HuH-7 (cell line): ENCODE measurements around the gene SUGCT.

Experiments used
- DNase-seq: peaks from one replicate; pipeline ENCODE4 v3.0.0; 2011; ENCODE audit warnings: low spot score

Gene SUGCT

DNA sequence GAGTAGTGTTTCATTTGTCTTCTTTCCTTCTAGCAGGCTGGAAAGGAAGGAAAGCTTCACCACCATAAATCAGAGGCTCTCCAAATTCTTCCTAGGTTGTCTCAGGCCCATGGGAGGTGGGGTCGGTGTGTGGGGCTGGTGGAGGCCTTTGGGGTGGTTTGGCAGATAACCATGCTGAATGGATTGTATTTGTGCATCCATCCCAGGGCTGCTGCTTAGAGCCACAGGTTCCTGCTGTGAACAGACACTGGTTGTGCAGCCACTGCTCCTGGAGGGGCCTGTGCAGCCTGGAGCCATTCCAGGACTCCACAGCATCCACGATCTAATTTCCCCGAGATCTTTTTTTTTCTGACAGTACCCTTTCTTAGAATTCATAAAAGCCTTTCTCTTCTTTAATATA, 741.8 kb downstream of the SUGCT start:
- no peak for DNase-seq

DNA sequence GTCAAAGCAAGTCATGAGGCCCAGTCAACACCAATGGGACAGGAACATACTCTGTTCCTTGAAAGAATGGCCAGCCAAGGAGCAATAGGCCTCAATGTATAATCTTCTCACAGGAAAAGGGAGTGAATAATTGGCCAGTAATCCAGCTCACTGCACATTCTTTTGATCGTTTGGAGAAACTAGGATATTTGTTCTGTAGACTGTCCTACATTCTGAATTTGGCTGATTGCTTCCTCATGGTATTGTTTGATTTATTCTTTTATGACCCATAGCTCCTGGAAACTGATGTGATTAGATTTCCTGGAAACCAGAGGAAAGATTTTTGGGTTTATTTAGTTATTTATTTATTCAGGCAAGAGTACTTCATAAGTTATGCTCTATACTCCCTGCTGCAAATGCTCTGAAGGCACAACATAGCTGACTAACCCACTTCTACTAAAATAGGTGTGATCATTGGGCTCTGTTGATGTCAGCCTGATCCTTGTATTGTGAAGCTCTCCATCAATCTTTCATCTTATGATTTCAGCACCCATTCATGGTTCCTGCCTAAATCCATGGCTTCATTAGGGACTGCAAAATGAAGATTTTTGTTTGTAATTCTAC, 745.2 kb downstream of the SUGCT start:
- no peak for DNase-seq

DNA sequence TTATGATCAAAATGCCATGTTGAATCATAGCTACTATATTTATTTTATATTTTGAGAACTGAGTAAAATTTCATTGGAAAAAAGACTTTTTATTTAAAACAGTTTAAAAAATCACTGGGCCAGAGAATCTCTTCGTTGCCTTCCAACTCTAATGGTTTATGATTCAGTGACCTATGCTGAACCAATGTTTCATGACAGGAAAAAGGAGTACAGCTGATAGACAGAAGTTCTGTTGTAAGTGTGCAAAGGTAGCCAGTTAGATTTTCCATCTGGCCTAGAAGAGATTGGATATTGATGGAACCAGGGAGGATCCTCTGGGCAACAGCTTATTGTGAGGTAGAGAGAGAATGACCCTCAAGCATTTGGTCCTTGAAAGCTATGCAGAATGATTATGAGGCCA, 745.8 kb downstream of the SUGCT start:
- DNase-seq, result no peak

DNA sequence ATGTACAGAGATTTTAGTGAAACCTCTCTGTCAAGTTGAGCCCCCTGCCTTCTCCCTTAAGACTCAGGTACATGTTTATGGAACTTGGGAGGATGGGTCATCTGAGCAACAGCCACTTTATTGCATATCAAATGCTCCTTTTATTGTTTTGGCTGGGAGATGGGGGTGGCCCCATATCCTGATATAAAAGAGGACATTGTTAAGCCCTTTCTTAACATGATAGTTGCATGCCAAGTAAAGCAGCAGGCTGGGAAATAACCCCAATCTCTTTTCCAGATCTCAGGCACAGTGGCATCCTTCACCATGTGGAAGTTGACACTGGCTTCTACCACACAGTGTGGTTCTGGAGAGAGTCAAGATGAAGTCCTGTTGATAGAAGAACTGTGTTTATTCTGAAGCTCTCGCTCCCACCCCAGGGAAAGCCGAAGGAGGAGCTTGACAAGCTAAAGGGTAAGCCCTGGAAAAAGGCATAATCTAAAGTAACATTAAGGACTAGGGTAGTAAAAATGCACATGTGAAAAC, 746.7 kb downstream of the SUGCT start:
- no peak for DNase-seq

DNA sequence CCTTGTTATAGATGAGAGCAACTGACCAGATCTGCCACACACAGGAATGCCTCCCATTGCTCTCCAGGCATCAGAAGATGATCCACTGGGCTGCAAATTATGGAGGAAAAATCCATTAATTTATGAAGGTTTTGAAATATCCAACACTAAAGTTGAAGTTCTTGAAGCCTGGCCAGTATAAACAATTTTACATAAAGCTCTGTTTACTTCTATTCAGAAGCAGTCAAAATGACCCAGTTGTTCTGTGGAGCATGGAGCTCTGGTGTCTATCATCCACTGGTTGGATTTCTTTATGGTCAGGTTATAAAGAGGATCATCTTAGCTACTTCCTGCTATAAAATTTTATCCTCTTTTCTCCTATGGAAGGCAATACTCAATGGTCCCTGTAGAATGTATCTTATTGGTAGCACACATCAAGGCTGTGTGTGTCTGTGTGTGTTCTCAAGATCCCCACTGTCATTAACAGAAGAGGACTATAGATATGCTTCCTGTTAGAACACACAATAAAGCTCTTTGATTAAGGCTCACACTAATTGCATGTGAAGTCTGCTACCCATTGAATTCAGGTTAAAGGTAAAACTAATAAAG, 747.4 kb downstream of the SUGCT start:
- no peak for DNase-seq

DNA sequence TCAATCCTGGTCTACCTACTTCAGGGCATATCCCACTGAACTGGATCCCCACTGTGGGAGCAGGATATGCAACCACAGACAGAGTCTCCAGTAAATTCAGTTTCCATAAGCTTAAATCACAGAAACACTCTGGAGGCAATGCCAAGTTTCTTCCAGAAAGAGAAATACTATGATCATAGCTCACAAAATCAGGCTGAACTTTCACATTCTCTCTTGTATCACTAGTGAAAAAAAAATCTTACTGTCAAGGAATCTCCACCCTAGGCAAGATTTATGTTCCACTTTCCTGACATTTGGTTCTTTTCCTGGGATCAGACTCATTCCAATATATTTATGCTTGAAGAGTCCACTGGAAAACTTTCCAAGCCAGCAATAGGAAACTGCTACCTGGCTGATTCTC, 749.0 kb downstream of the SUGCT start:
- no peak for DNase-seq

DNA sequence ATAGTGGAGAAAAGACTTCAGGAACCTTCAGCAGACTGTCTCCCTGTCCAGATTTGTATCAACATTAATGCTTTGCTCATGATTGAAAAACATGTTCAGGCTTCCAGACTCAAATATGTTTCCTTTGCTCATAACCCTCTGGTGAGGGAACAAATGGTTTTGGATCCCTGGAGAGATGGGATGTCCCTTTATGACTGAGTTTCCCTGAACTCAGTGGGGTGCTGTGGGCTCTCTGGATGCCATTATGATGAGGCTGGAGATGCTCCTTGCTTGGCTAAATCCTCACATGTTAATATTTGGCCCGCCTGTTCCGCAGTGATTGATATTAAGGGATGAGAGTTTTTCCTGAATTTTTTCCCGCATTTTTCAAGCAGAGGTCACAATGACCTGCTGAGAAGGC, 749.4 kb downstream of the SUGCT start:
- DNase-seq, result no peak

DNA sequence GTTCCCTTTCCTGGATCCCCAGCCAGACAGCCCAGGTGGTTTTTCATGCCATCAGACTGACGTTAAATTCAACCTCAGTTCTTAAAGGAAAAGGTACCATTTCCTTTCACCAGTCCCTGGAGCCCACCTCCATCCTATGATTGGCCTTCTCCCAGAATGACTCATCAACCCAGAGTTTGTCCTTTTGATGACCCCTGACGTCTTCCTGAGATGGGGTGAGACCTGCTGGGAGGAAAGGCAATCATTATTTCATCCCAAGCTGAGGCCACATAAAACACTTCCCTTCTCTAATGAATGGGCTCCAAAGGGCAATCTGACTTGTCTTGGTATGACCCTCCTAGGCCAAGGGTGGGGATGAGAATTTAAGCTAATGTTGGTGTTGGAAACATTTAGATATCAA, 750.7 kb downstream of the SUGCT start:
- DNase-seq, result no peak

DNA sequence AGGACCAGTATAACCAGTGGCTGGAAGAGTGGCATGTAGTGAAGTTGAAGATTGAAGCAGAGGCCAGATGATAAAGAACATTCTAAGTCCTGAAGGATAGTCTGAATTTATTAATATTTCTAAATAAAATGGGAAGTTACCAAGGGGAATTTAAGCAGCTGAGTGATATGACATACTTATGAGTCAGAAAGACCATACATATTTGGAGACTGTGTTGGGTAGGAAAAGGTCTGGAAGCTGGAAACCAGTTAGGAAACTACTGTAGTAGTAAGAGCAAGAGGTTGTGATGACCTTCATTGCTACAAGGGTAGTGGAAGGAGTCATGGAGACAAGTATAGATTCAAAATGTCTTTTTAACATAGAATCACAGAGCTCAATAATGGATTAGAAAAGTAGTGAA, 752.3 kb downstream of the SUGCT start:
- no peak for DNase-seq

DNA sequence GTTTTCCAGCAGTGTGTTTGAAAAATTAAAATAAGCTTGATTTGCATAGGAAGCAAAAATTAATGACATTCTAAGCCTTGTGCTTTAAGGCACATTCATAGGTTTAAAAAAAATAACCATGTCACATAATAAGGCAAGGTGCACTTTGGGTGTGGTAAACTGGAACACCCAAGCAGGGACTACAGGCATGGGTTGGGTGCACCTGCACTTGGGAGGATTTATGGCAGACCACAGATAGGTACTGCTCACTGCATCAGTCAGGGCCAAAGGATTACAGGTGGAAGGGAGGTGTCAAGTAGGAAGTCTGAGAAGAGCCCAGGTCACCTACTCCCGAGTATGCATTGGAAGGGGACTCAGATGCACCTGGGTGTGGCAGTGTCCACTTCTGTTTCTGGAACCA, 753.7 kb downstream of the SUGCT start:
- no peak for DNase-seq

DNA sequence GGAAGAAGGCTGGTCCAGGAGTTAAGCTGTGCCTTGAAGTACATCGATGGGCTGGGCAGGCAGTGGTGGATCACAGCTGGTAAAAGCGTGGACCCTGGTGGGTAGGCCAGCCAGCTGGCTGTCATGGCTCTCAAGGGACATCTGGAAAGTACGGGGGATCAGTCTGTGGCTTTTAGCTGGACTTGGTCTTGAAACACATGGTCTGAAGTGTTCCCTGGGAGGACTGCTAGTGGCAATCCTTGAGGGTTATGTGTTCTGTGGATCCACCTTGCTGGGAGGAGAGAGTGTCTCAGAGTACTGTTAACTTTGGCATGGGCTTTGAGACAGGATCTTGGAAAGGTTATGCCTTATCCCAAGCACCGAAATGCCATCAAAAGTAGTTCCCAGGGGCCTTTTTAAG, 754.3 kb downstream of the SUGCT start:
- no peak for DNase-seq

DNA sequence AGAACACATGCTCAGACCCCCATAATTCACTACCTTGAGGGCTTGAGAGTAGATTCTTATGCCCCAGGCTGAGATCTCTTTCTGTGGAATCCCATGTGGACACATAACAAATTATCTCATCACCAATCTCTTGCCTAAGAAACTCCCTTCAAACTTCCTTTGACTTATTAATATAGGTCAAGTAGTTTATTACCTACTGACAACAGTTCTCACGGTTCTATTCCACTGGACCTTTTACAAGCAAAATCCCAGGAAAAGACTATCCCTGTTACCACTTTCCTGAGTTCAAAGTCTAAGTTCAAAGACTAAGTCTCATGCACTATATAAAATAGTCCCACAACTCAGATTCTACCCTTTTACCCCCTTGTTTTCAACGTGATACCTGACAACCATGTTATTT, 754.7 kb downstream of the SUGCT start:
- DNase-seq, result no peak

DNA sequence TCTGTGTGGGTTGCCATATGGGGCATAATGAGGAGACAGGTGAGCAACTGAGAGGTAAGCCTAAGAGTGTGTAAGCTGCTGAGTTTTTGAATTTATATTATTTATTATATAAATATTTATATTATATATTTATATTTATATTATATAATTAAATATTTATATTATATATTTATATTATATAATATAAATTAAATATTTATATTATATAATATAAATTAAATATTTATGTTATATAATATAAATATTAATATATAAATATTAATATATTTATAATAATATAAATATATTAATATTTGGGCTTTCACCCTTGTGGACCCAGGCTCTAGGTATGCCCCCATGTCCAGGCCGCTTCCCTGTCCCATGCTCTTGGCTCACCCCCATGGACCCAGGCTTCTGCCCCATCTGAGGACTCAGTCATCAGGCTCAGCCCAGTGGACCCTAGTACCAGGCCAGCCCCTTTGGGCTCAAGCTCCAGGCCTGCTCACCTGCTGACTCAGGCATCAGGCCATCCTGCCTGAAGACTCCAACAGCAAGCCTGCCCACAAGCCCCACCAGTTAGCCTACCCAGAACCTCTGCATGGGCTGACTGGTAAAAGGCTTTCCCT, 755.4 kb downstream of the SUGCT start:
- DNase-seq, result no peak

DNA sequence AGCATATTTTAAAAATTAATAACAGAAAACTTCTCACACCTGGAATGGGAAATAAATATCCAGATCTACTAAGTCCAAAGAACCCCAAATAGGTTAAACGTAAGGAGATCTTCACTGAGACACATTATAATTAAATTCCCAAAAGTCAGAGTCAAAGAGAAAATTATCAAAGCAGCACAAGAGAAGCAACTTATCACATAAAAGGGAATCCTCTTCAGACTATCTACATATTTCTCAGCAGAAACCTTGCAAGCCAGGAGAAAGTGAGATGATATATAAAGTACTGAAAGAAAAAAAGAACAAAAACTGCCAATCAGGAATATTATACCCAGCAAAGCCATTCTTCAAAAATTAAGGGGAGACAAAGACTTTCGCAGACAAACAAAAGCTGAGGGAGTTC, 756.4 kb downstream of the SUGCT start:
- DNase-seq, result no peak

DNA sequence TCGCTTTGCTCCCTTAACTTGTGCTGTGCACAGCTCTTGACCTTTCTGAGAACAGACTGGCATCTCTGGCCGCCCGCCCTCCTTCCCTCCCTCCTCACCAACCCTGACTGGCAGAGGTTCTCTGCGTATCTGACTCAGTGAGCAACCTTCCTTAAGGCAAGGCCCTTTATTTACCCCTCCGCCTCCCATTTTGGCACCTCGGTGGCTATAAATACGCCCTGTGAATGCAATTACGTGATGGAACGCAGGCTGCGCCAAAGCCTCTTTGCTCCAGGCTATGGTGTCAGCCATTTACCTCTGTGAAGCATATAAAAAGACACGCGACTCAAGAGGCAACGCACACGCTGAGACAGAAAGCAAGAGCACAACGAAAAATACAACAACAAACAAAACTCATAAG, 764.3 kb downstream of the SUGCT start:
- DNase-seq, result no peak

DNA sequence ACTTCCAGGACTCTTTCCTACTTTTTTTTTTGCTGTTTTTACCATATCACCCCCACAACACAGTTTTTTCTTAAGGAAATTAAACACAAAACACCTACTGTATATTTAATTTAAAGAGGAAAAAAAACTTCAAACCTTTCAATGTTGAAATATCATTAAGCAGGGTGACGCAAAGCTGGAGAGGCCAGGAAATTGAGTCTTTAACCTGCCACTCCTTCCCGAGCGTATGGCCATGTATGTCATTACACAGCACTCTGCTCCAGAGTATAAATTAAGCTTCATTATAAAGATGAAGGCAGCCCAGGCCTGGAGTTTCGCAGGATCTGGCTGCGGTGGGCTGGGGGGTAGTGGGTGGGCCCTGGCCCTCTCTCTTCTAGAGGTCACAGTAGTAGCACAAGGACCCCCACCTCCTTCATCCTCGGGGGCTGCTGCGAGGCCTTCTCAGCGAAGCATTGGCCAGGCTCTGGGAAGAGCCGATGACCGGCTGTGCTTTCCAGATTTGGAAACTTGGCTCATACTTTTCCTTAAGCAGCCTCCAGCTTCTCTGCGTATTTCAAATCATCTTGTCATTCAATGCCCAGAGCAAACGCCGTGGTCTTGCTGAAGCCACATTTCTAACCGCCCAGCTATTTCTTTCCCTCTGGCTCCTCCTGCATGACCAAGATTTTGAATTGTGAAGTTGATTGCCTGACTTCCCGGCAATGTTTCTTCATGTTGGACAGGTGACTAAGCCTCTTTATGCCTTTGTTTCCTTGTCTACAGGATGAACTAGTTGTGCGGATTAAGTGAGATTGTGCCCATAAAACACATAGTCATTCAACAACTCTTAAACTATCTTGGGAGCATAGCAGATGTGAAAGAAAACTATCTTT, 765.1 kb downstream of the SUGCT start:
- DNase-seq, result no peak

DNA sequence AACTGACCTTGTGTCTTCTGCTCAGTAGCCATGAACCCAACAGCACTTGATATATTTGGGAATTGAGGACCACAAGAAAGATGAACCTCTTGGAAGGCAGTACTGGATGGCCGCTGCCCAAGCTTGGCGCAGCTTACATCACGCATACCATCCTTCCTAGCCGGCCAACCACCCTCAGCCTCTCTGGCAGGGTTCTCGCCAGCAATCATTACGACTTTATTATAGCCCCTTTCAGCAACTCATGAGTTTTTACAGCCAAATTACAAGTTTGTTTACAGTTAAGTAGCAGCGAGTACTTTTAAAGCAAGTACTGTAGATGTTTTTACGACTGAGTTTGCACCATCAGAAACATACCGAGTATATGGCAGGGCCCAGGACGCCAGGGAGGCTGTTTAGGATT, 769.1 kb downstream of the SUGCT start:
- no peak for DNase-seq

DNA sequence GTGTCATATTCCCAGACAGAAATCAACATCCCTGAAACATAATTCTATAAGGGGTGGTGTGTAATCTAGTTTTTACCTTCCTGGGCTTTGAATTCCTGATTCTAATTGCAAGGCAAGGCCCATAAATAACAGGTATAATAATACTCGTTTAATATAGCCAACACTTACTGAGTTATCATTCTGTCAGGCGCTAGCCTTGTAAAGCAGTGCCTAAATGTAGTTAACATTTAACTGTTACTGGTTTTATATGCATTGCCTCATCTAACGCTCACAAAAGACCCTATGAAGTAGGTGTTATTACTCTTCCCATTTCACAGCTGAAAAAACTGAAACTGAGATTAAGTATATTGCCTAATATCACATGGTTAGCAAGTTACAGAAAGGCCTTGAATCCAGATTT, 772.5 kb downstream of the SUGCT start:
- DNase-seq, result no peak

DNA sequence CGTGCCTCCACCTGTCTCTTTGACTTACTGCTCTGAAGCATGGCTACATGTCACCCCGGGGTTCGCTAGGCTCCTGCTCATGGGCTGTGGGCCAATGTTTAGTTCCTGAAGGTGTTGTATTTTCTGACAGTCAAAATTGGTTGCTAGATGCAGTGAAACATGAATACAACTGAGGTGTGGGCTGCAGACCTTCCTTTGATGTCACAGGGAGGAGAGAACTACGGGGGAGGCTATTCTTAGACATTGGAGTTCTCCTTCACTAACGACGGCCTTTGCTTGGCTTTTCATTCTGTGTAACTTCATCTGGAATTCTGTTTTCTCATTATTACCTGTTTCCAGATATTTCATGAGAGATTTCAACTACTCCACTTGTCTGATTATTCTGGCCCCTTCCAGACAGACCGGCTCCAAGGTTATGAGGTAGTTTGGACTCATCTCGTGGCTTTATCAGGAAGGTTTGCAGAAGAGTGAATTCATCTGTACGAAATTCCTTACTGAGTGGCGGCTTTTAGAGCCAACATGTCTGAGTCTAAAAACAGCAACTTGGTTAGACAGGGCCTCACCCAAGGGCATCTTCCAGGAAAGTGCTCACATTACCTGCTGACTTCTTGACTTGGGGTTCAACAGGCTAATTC, 774.7 kb downstream of the SUGCT start:
- DNase-seq, result no peak
